Activated CD4-positive, alpha-beta T cell treated with anti-CD3 and anti-CD28 coated beads, Interleukin-2, amount 10 ng/mL, durations not matched to agents 24 days and 14 days (primary cell): ENCODE measurements around the gene CTNNA3. TPM values are rescaled to one million over a fixed set of nuclear protein-coding genes. Genes with fewer than 3 reads are reported as not detected.

ENCODE experiments used
- DNase-seq: peaks from one replicate; pipeline ENCODE4 v3.0.0; 2022
- H3K27ac Mint-ChIP-seq: one replicate; pipeline ENCODE4 v1.8.0; 2022; ENCODE audit warnings: mild to moderate bottlenecking, mixed read lengths
- H3K27me3 Mint-ChIP-seq: one replicate; pipeline ENCODE4 v1.8.0; 2022; ENCODE audit warnings: mixed read lengths
- H3K36me3 Mint-ChIP-seq: one replicate; pipeline ENCODE4 v1.8.0; 2022; ENCODE audit warnings: low read depth, mild to moderate bottlenecking, mixed read lengths
- H3K4me1 Mint-ChIP-seq: one replicate; pipeline ENCODE4 v1.8.0; 2021; ENCODE audit warnings: mixed read lengths
- H3K4me3 Mint-ChIP-seq: one replicate; pipeline ENCODE4 v1.8.0; 2022; ENCODE audit warnings: mild to moderate bottlenecking, moderate library complexity, mixed read lengths
- H3K9me3 Mint-ChIP-seq: one replicate; pipeline ENCODE4 v1.8.0; 2021; ENCODE audit warnings: mixed read lengths
- intact Hi-C: fragments of 100-400 bp; cut with micrococcal nuclease; formaldehyde crosslinking; loops from one replicate; pipeline ENCODE4 v1.15.1; 2023
- total RNA-seq: library from RNA; stranded (reverse); gene quantifications from 2 replicates; pipeline ENCODE4 v1.2.3, GENCODE V29; 2022

The CTNNA3 gene
- total RNA-seq, 1 donor from 2014 or later = not detected

GRCh38 chr10:66880826-66881225, 815.2 kb downstream of the CTNNA3 start:
- H3K27me3 Mint-ChIP-seq = no peaks in the 10 kb centered on the region
- H3K9me3 Mint-ChIP-seq = no peaks in the 10 kb centered on the region
- H3K4me3 Mint-ChIP-seq = no peak overlapping the region

GRCh38 chr10:66880292-66880691, 815.7 kb downstream of the CTNNA3 start:
- DNase-seq = no peak
- Mint-ChIP-seq H3K36me3 (no peaks in the 10 kb centered on the region), H3K4me3 (no peak overlapping the region), H3K27me3 (no peaks in the 10 kb centered on the region), H3K4me1 (no peaks in the 10 kb centered on the region), H3K27ac (no peak overlapping the region), H3K9me3 (no peaks in the 10 kb centered on the region)
- intact Hi-C loops = no loop called here

More at GRCh38 chr10:66880826-66881225, 815.2 kb downstream of the CTNNA3 start:
- Mint-ChIP-seq H3K27ac (no peak overlapping the region), H3K4me1 (no peaks in the 10 kb centered on the region), H3K36me3 (no peaks in the 10 kb centered on the region)
- DNase-seq = no peak
- intact Hi-C loops = no loop called here

- Mint-ChIP-seq H3K4me3 (no peak overlapping the region), H3K9me3 (no peaks in the 10 kb centered on the region), H3K27me3 (no peaks in the 10 kb centered on the region), H3K27ac (no peak overlapping the region), H3K4me1 (no peaks in the 10 kb centered on the region), H3K36me3 (no peaks in the 10 kb centered on the region)
- no peak for DNase-seq
- intact Hi-C loops = no loop called here
Observed at GRCh38 chr10:66877361-66877760, 818.6 kb downstream of the CTNNA3 start.

GRCh38 chr10:66869635-66870034, 826.4 kb downstream of the CTNNA3 start:
- Mint-ChIP-seq H3K27ac (no peak overlapping the region), H3K9me3 (no peaks in the 10 kb centered on the region), H3K36me3 (no peaks in the 10 kb centered on the region), H3K4me1 (no peaks in the 10 kb centered on the region), H3K27me3 (no peaks in the 10 kb centered on the region), H3K4me3 (no peak overlapping the region)
- intact Hi-C loops = no loop called here
- DNase-seq = no peak

DNA sequence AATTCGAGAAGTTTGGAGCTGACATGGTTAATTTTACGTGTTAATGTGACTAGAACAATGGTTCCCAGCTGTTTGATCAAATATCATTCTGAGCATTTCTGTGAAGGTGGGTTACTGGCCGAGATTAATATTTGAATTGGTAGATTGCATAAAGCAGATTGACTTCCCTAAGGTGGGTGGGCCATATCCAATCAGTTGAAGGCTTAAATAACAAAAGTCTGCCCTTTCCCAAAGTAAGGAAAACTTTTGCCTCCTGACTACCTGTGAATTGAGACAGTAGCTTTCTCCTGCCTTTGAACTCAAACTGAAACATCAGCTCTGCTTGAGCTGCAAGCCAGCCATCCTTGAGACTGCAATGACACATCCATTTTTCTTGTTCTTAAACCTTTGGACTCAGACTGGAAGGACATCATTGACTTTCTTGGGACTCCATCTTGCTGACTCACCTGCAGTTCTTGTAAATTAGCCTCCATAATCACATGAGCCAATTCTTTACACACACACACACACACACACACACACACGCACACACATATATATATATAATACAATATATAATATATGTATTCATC, 833.2 kb downstream of the CTNNA3 start:
- no peak overlapping the region for H3K4me3 Mint-ChIP-seq
- H3K36me3 Mint-ChIP-seq = no peaks in the 10 kb centered on the region
- H3K9me3 Mint-ChIP-seq = no peaks in the 10 kb centered on the region
- no peak for DNase-seq
- H3K27ac Mint-ChIP-seq = no peak overlapping the region
- H3K4me1 Mint-ChIP-seq = no peaks in the 10 kb centered on the region
- H3K27me3 Mint-ChIP-seq = no peaks in the 10 kb centered on the region
- intact Hi-C loops = no loop called here

GRCh38 chr10:66860376-66860945, 835.5 kb downstream of the CTNNA3 start:
- no peaks in the 10 kb centered on the region for H3K36me3 Mint-ChIP-seq

GRCh38 chr10:66852811-66853210, 843.2 kb downstream of the CTNNA3 start:
- Mint-ChIP-seq H3K36me3 (no peaks in the 10 kb centered on the region), H3K4me1 (no peaks in the 10 kb centered on the region)
- intact Hi-C loops = no loop called here

More at GRCh38 chr10:66860376-66860945, 835.5 kb downstream of the CTNNA3 start:
- DNase-seq = no peak
- H3K4me1 Mint-ChIP-seq = no peaks in the 10 kb centered on the region
- H3K9me3 Mint-ChIP-seq = no peaks in the 10 kb centered on the region
- no peaks in the 10 kb centered on the region for H3K27me3 Mint-ChIP-seq
- H3K27ac Mint-ChIP-seq = no peak overlapping the region
- intact Hi-C loops = no loop called here
- H3K4me3 Mint-ChIP-seq = no peak overlapping the region

GRCh38 chr10:66848856-66849255, 847.1 kb downstream of the CTNNA3 start:
- Mint-ChIP-seq H3K4me3 (no peak overlapping the region), H3K9me3 (no peaks in the 10 kb centered on the region), H3K4me1 (no peaks in the 10 kb centered on the region), H3K36me3 (no peaks in the 10 kb centered on the region), H3K27me3 (no peaks in the 10 kb centered on the region), H3K27ac (no peak overlapping the region)
- no peak for DNase-seq
- intact Hi-C loops = no loop called here

More at GRCh38 chr10:66852811-66853210, 843.2 kb downstream of the CTNNA3 start:
- Mint-ChIP-seq H3K9me3 (no peaks in the 10 kb centered on the region), H3K4me3 (no peak overlapping the region), H3K27me3 (no peaks in the 10 kb centered on the region), H3K27ac (no peak overlapping the region)
- DNase-seq = no peak

DNA sequence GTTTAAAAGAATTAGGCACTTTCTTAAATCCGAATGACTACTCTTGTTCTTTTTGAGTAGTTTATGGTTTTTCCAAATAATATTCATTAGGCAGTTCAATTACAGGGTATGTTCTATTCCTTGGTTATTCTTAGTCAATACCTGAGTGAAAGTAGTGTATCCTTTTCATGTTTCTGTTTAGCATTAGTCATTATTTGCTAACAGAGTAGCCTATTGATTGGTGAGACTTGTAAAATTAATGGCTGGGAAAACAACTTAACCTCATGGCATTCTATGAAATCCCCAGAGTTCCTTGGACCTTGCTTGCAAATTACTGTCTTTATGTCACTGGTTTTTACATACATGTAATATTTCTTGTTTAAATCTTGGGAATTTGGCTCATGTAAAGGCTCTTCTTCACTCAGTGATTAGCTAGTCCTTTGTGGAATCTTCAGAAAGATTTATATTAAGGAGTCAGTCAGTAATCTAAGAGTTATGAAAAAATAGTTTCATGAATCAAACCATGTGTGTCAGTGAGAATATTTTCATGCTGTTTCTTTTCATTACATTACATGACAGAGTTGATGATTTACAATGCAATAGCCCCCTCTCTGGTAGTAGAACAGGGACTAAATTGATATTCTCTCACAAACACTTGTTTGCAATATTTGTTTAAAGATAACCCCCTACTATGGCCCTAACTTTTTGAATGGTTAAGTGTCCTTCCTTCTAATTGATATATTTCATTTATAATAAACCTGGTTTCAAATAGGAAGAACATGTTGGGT, 851.6 kb downstream of the CTNNA3 start:
- H3K4me1 Mint-ChIP-seq = no peaks in the 10 kb centered on the region
- no peaks in the 10 kb centered on the region for H3K9me3 Mint-ChIP-seq

GRCh38 chr10:66843396-66843795, 852.6 kb downstream of the CTNNA3 start:
- intact Hi-C loops = no loop called here
- Mint-ChIP-seq H3K9me3 (no peaks in the 10 kb centered on the region), H3K27ac (no peak overlapping the region), H3K4me3 (no peak overlapping the region), H3K27me3 (no peaks in the 10 kb centered on the region), H3K36me3 (no peaks in the 10 kb centered on the region), H3K4me1 (no peaks in the 10 kb centered on the region)
- no peak for DNase-seq

More for the DNA sequence above, 851.6 kb downstream of the CTNNA3 start:
- H3K36me3 Mint-ChIP-seq = no peaks in the 10 kb centered on the region
- no peak for DNase-seq
- no peaks in the 10 kb centered on the region for H3K27me3 Mint-ChIP-seq
- H3K4me3 Mint-ChIP-seq = no peak overlapping the region
- intact Hi-C loops = no loop called here
- H3K27ac Mint-ChIP-seq = no peak overlapping the region

DNA sequence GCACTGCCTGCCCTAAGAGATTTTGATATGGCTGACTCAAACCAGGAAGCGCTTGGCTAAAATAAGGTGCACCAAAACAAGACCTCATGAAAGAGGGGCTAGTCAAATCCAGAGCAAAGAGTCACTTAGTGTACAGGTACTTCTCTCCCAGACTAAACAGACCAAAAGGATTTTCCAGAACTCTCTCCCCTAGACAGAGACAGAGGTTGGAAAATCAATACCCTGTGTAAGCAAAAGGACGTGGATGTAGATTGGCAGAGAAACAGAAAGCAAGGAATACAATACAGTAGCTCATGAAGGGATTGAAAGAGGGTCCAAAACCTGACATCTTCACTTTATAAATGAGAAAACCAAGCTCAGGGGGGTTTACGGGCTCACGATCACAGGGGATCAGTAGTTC, 853.1 kb downstream of the CTNNA3 start:
- Mint-ChIP-seq H3K4me3 (no peak overlapping the region), H3K27ac (no peak overlapping the region), H3K36me3 (no peaks in the 10 kb centered on the region), H3K9me3 (no peaks in the 10 kb centered on the region), H3K27me3 (no peaks in the 10 kb centered on the region), H3K4me1 (no peaks in the 10 kb centered on the region)
- intact Hi-C loops = no loop called here
- DNase-seq = no peak

GRCh38 chr10:66842371-66842770, 853.6 kb downstream of the CTNNA3 start:
- H3K4me1 Mint-ChIP-seq = no peaks in the 10 kb centered on the region
- no peak for DNase-seq
- H3K27ac Mint-ChIP-seq = no peak overlapping the region
- no peaks in the 10 kb centered on the region for H3K36me3 Mint-ChIP-seq
- H3K4me3 Mint-ChIP-seq = no peak overlapping the region
- no peaks in the 10 kb centered on the region for H3K27me3 Mint-ChIP-seq
- H3K9me3 Mint-ChIP-seq = no peaks in the 10 kb centered on the region
- intact Hi-C loops = no loop called here

DNA sequence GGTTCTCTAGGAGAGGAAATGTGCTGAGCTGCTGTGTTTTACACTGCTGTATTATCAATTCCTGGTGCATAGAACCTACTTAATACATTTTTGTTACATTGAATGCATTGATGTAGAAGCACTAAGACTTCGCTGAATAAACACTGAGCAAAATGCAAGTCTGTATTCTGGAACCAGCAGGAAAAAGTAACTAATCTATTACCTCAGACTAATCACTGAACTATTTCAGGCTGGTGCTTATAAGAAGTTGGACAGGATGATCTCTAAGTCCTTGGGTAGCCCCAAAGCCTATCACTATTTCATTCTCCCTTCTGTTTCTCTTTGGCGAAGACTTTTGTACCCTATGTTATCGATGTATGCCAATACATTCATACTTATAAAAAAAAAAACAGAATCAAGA, 857.3 kb downstream of the CTNNA3 start:
- H3K27ac Mint-ChIP-seq = no peak overlapping the region
- no peaks in the 10 kb centered on the region for H3K9me3 Mint-ChIP-seq
- no peaks in the 10 kb centered on the region for H3K27me3 Mint-ChIP-seq
- H3K4me1 Mint-ChIP-seq = no peaks in the 10 kb centered on the region
- no peaks in the 10 kb centered on the region for H3K36me3 Mint-ChIP-seq
- DNase-seq = no peak
- intact Hi-C loops = no loop called here
- H3K4me3 Mint-ChIP-seq = no peak overlapping the region

DNA sequence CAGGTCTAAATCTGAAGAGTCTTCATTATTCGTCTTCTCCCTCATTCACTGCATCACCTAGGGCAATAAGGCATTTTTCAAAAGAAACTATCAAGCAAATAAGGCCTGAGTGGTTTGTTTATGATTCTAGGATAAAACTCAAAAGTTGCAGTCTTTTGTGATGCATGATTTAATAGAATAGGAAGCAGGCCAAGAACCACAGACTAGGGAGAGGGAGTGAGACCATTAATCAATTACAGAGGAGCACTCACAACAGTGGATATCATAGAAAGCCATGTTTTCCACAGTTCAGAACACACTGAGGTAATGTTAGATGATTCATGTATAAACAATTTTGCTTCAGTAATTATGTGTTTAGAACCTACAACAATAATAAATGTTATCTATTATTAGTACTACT, 858.0 kb downstream of the CTNNA3 start:
- Mint-ChIP-seq H3K27ac (no peak overlapping the region), H3K36me3 (no peaks in the 10 kb centered on the region), H3K9me3 (no peaks in the 10 kb centered on the region), H3K27me3 (no peaks in the 10 kb centered on the region), H3K4me1 (no peaks in the 10 kb centered on the region), H3K4me3 (no peak overlapping the region)
- intact Hi-C loops = no loop called here
- DNase-seq = no peak
